Adrenal gland (tissue), 12 donors: ENCODE data around the gene BSG. TPM values are rescaled to one million over a fixed set of nuclear protein-coding genes. Genes with fewer than 3 reads are reported as not detected.

Source experiments
- DNase-seq, 7 donors: peaks; one replicate each; pipeline ENCODE4 v3.0.0-alpha.2; 2019 to 2020
- H3K27ac ChIP-seq, 5 donors: fragments of 200-600 bp; sonication (generic) in 4 of 5; 1 replicate in 3 of 5; 2 replicates in 2 of 5; pipeline versions ENCODE4 v1.5.1 to v1.8.0; 2016 to 2020; ENCODE audit warnings: mild to moderate bottlenecking in 1 of 5
- H3K27me3 ChIP-seq: fragments of 200-600 bp; 2 replicates; pipeline ENCODE4 v1.8.0; 2021
- H3K36me3 ChIP-seq, 2 donors: fragments of 200-600 bp; replicated peaks in 1 of 2; 1 replicate in 1 of 2; 2 replicates in 1 of 2; pipeline versions ENCODE4 v1.5.1 to v1.8.0; 2018 to 2022
- H3K4me1 ChIP-seq, 2 donors: fragments of 200-600 bp; replicated peaks in 1 of 2; 1 replicate in 1 of 2; 2 replicates in 1 of 2; pipeline versions ENCODE4 v1.5.1 to v1.8.0; 2018 to 2021
- H3K4me3 ChIP-seq, 4 donors: fragments of 200-600 bp; sonication (generic) in 3 of 4; one replicate each; pipeline ENCODE4 v1.5.1; 2016 to 2018
- H3K9me3 ChIP-seq, 3 donors: fragments of 200-600 bp; sonication (generic) in 1 of 3; replicated peaks in 1 of 3; 1 replicate in 2 of 3; 2 replicates in 1 of 3; pipeline versions ENCODE4 v1.5.1 to v1.8.0; 2016 to 2021
- CTCF ChIP-seq, 6 experiments: fragments of 450-650 bp in 4 of 6; fragments of 200-600 bp in 2 of 6; sonication (generic) in 1 of 6; IDR thresholded peaks; 1 replicate in 5 of 6; 2 replicates in 1 of 6; pipeline versions ENCODE4 v1.5.1 to v1.8.0; 2016 to 2021; ENCODE audit warnings: antibody characterized with exemption in 6 of 6, mild to moderate bottlenecking in 2 of 6, moderate library complexity in 1 of 6
- POLR2A ChIP-seq, 2 donors: fragments of 450-650 bp; IDR thresholded peaks; one replicate each; pipeline ENCODE4 v1.6.1; 2017; ENCODE audit warnings: antibody characterized with exemption in 2 of 2, mild to moderate bottlenecking in 2 of 2, moderate library complexity in 1 of 2
- WGBS, 4 donors: extraction: QIAGEN DNeasy Blood & Tissue Kit in 2 of 4; methylation state at CpG; one replicate each; pipeline versions ENCODE4 v1.1.5 to v1.1.7; 2013 to 2017; 5-methylcytosine and 5-hydroxymethylcytosine counted together
- intact Hi-C, 2 donors: fragments of 100-400 bp; cut with DNase I; formaldehyde crosslinking; loops; one replicate each; pipeline versions ENCODE4 v1.14.1 to v1.15.0; 2022 to 2023
- polyA plus RNA-seq, 3 donors: library from polyadenylated mRNA; stranded (reverse); fragments of 200-250 nt in 2 of 3; fragments of 350-450 nt in 1 of 3; fragmentation: Illumina TruSeq in 1 of 3; extraction: RNeasy Lipid Tissue Mini Kit (QIAGEN cat#74804) in 1 of 3; gene quantifications; one replicate each; pipeline ENCODE4 v1.2.3, GENCODE V29; 2013 to 2014
- total RNA-seq, 9 donors: library from RNA; depleted of rRNA in 4 of 9; stranded (reverse); fragments of >200 nt in 4 of 9; fragments of 120-200 nt in 1 of 9; fragmentation: NEBNext Ultra II Directional in 1 of 9; extraction: Animal tissue kit (Norgen Biotek cat#: 25700) in 1 of 9; gene quantifications; one replicate each; pipeline versions ENCODE4 v1.1.0 to v1.2.4, GENCODE V29; 2013 to 2023
- donor health status: healthy with polysubstance abuse.
- donor health status: Bipolar disorder and iron deficiency.
- donor health status: DM: yes; HTN: yes; CAD: no.
- donor health status: DM: no; HTN: no; CAD: no.
- donor health status: DM: no; HTN: no; CAD: no.
- donor health status: DM: yes; HTN: yes; CAD: no.

BSG gene
- total and polyA plus RNA-seq, 12 donors = 328 to 2,214 (median 832) TPM

GRCh38 chr19:548886-549830, 23.2 kb upstream of the BSG start:
- no peaks in the 10 kb centered on the region for H3K27me3 ChIP-seq
- no peak overlapping the region for H3K27ac ChIP-seq
- no peak overlapping the region for H3K4me3 ChIP-seq
- intact Hi-C loops = no loop called here
- no peak for TF ChIP-seq CTCF (IDR thresholded peaks at IDR 0.05)
- no peak for TF ChIP-seq POLR2A (IDR thresholded peaks at IDR 0.05)
- no peak for DNase-seq
- H3K9me3 ChIP-seq = no peaks in the 10 kb centered on the region
- 72 to 83% (median 77%) methylated on average over 13 to 52 of the region's 52 CpGs for WGBS, 4 donors
- no peaks in the 10 kb centered on the region for H3K36me3 ChIP-seq
- H3K4me1 ChIP-seq = no peaks in the 10 kb centered on the region

GRCh38 chr19:554817-555216, 17.6 kb upstream of the BSG start:
- no peak overlapping the region for H3K27ac ChIP-seq
- intact Hi-C loops = no loop called here
- 71 to 84% (median 76%) methylated on average over 17 to 20 of the region's 20 CpGs for WGBS, 4 donors
- no peaks in the 10 kb centered on the region for H3K4me1 ChIP-seq
- TF ChIP-seq CTCF (IDR thresholded peaks at IDR 0.05) = no peak
- no peaks in the 10 kb centered on the region for H3K9me3 ChIP-seq
- H3K36me3 ChIP-seq = no peaks in the 10 kb centered on the region
- H3K27me3 ChIP-seq = no peaks in the 10 kb centered on the region
- no peak overlapping the region for H3K4me3 ChIP-seq
- DNase-seq = no peak

GRCh38 chr19:555474-555808, 17.0 kb upstream of the BSG start:
- WGBS, 4 donors = 87 to 95% (median 89%) methylated on average over 11 to 14 of the region's 14 CpGs
- intact Hi-C loops = no loop called here
- no peak for TF ChIP-seq POLR2A (IDR thresholded peaks at IDR 0.05)
- no peak for TF ChIP-seq CTCF (IDR thresholded peaks at IDR 0.05)

GRCh38 chr19:556611-557382, 15.6 kb upstream of the BSG start:
- Histone ChIP-seq H3K9me3 (no peaks in the 10 kb centered on the region), H3K27me3 (no peaks in the 10 kb centered on the region), H3K27ac (no peak overlapping the region), H3K4me1 (no peaks in the 10 kb centered on the region), H3K36me3 (no peaks in the 10 kb centered on the region), H3K4me3 (no peak overlapping the region)
- WGBS, 4 donors = 75 to 83% (median 78%) methylated on average over 28 to 31 of the region's 31 CpGs
- no peak for DNase-seq
- TF ChIP-seq POLR2A (IDR thresholded peaks at IDR 0.05) (no peak), CTCF (IDR thresholded peaks at IDR 0.05) (no peak)
- intact Hi-C loops = no loop called here

More at GRCh38 chr19:555474-555808, 17.0 kb upstream of the BSG start:
- Histone ChIP-seq H3K27me3 (no peaks in the 10 kb centered on the region), H3K27ac (no peak overlapping the region), H3K4me3 (no peak overlapping the region), H3K9me3 (no peaks in the 10 kb centered on the region), H3K4me1 (no peaks in the 10 kb centered on the region), H3K36me3 (no peaks in the 10 kb centered on the region)
- no peak for DNase-seq
